Stimulated activated CD4-positive, alpha-beta T cell treated with anti-CD3 and anti-CD28 coated beads, Interleukin-15, amount 100 ng/mL, for 24 hours (primary cell): Measurements from ENCODE around the gene TLX2.

Source experiments
- DNase-seq: peaks from one replicate; pipeline ENCODE4 v3.0.0-alpha.2; 2020

TLX2 gene

GRCh38 chr2:74513605-74514367, 464 bp upstream of the TLX2 start:
- DNase-seq, result peak; percentile 50

GRCh38 chr2:74515271-74515980, 1.2 kb downstream of the TLX2 start:
- DNase-seq, result peak; percentile 37

GRCh38 chr2:74515981-74516633, 1.9 kb downstream of the TLX2 start:
- peak; percentile 84 for DNase-seq

GRCh38 chr2:74516650-74517049, 2.4 kb downstream of the TLX2 start:
- DNase-seq, result no peak

- DNase-seq, result no peak
Observed at GRCh38 chr2:74522516-74522915, 8.3 kb downstream of the TLX2 start.

GRCh38 chr2:74524005-74524404, 9.8 kb downstream of the TLX2 start:
- DNase-seq, result no peak

- no peak for DNase-seq
Observed at GRCh38 chr2:74524955-74525716, 10.9 kb downstream of the TLX2 start.

- no peak for DNase-seq
Observed at GRCh38 chr2:74525717-74526648, 11.7 kb downstream of the TLX2 start, which contains the start of gene DQX1. Gene DQX1, minus strand, starts transcription at chr2:74526231. Its CDS starts 502 bp downstream, at chr2:74525729.

- no peak for DNase-seq
Observed at GRCh38 chr2:74526649-74527230, 12.5 kb downstream of the TLX2 start.

GRCh38 chr2:74527741-74528140, 13.5 kb downstream of the TLX2 start:
- DNase-seq, result no peak

- DNase-seq, result no peak
Observed at GRCh38 chr2:74528600-74529356, 14.5 kb downstream of the TLX2 start.

- DNase-seq, result peak; percentile 97
Observed at GRCh38 chr2:74529357-74530238, 15.3 kb downstream of the TLX2 start, which contains the start of the genes AUP1 and HTRA2. Gene AUP1, minus strand, starts transcription at chr2:74529706. Its CDS starts 77 bp downstream, at chr2:74529629. Gene HTRA2, plus strand, starts transcription at chr2:74529933. Its CDS starts 74 bp downstream, at chr2:74530007.

GRCh38 chr2:74530239-74531187, 16.3 kb downstream of the TLX2 start:
- DNase-seq, result peak; percentile 65

GRCh38 chr2:74531666-74532065, 17.4 kb downstream of the TLX2 start:
- DNase-seq, result no peak

GRCh38 chr2:74532222-74532621, 18.0 kb downstream of the TLX2 start:
- DNase-seq, result no peak

GRCh38 chr2:74533464-74533863, 19.2 kb downstream of the TLX2 start:
- DNase-seq, result no peak

- DNase-seq, result no peak
Observed at GRCh38 chr2:74534411-74534810, 20.2 kb downstream of the TLX2 start.

- no peak for DNase-seq
Observed at GRCh38 chr2:74535440-74535965, 21.3 kb downstream of the TLX2 start.
